HG02870 (cell line): ENCODE data around the gene RHOA.
"Not testable (repeated sequence)": the region's sequence is repeated elsewhere in the genome, so short reads cannot be mapped to it uniquely, and the experiment has no call there.

Source experiments
- ATAC-seq: cut with Tn5 transposase; IDR thresholded peaks from one replicate; pipeline ENCODE4 v1.9.1; 2021; ENCODE audit warnings: mild to moderate bottlenecking, moderate library complexity; ENCODE audit not compliant: unreplicated experiment

The RHOA gene

DNA sequence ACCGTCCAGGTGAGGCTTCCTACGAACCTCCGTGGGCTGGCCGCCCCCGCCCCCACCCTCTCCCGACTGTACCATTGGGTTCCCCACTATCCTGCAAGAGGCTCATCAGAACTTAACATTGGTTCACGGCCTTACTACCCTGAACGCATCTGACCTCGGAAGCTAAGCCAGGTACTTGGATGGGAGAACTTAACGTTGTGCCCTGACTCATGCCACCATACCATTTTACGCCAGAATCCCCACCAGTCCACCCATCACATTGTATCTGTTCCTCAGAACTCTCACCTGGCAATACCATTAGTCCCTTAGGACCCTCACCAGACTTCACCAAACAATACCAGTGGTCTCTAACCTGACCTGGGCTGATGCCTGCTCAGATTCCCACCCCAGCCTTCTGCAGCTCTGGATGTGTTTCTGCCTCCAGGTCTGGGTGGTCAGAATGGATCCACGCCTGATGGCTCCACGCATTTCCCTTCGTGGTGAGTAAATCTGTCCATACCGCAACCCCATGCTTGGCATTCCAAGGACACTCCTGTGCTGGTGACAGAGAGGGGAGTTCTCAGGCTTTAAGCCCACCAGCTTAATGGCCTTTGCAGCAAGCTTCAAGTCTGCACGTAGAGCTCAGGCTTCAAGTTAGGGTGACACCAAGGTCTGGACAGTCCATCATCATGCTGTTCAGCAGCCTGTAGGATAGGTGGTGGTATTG lies 1.0 kb upstream of the RHOA start:
- ATAC-seq: no peak

DNA sequence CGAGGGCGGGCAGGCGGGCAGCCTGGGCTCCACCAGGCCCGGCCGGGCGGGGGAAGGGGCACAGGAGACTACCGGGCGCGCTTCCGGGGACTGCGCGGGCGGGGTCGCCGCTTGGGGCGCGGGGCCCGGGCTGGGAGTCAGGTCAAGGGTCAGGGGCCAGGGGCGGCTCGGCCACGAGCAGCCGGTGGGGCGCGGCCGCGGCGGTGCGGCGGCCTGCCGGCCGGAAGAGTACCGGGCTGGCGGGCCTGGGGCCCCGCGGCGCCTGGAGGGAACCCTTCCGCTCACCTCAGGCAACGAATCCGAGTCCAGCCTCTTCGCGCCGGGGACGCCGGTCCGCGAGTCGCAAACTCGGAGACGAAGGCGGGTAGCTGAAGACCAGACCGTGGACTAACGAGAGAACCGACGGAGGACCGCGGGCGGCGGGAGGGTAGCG lies 225 bp downstream of the RHOA start:
- ATAC-seq: peak; percentile 14

DNA sequence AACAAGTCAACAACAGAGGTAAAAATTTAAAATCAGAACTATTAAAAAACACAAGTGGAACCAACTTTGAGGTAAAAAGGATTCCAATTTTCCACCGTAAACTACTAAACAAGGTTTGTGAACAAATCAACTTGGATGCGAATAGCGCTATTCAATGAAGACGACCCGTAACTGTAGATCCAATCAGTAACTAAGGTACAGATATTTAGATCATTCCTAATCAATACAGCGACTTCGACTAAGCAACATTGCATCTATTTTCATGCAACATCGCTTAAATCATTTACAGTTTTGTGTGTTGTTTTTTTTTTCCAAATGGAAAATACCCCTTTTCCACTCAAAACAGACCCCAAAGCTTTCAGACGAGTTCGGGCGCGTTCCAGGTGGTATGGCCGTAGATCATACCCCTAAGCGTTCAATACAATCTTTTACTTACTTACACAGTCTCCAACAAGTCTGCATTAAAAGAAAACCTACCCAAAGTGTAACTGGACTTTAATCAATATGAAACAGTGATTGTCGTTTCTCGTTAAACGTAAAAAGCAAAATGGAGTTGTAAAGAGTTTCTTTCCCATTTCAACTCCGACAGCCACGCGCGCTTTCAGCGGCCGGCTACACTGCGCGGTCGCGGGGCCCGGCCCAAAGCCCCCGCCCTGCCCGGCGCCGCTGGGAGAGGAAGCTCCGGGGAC lies 786 bp downstream of the RHOA start:
- no peak for ATAC-seq

DNA sequence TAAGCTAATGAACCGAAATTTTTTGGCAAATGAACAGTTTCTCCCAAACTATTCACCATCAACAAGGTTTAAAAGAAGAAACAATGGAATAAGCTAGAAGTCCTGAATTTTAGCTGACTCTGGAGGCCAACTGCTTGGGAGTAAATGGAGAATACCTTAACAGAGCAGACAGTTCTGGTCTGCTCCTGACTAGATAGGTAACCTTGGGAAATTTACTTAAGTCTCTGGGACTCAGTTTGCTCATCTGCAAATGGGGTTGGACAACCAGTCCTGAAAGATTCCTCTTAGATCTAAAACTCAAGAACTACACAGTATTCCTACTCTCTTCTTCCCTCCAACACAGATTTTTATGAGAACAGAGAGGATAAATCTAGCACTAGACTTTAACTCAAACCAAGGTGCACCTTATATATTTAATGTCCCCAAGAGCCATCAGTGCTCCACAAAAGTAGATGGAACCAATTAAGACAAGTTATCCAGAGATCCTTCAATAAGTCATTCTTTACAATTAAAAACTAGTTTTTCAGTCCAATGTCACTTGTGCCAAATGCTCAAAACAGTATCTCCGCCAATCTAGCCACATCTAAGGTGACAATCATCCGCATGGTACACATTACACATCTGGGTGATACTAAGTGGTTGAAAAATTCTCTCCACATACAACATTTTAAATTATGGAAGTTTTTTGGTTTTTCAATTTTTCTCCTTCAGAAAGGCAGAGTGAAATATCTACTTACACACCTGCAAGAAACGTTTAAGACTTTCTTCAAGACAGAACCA lies 1.5 kb downstream of the RHOA start:
- no peak for ATAC-seq

DNA sequence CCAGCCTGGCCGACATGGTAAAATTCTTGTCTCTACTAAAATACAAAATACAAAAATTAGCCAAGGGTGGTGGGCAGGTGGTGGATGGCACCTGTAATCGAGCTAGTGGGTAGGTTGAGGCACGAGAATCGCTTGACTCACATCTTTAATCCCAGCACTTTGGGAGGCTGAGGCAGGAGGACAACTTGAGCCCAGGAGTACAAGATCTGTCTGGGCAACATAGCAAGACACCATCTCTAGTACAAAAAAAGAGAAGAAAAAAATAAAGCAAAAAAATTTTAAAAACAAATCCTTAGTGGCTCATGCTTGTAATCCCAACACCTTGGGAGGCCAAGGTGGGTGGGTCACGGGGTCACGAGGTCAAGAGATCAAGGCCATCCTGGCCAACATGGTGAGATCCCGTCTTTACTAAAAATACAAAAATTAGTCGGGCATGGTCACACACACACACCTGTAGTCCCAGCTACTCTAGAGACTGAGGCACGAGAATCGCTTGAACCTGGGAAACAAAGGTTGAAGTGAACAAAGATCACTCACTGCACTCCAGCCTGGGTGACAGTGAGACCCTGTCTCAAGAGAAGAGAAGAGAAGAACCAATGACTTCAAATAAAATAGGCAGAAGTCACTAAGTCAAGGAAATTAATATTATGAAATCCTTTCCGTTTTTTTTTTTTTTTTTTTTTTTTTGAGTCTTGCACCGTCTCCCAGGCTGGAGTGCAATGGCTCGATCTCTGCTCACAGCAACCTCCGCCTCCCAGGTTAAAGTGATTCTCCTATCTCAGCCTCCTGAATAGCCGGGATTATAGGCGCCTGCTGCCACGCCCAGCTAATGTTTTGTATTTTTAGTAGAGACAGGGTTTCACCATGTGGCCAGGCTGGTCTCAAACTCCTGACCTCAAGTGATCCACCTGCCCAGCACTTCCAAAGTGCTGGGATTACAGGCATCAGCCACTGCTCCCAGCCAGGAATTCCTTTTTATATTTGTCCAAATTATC lies 4.9 kb downstream of the RHOA start:
- no peak for ATAC-seq

DNA sequence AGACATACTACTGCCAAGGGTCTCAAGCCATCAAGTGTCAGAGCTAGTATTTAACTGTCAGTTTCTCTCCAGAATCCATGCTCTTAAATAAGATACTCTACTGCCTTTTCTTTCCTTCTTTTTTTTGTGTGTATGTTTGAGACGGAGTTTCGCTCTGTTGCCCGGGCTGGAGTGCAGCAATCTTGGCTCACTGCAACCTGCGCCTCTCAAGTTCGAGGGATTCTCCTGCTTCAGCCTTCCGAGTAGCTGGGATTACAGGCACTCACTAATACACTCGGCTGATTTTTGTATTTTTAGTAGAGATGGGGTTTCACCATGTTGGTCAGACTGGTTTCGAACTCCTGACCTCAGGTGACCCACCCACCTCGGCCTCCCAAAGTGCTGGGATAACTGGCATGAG lies 6.2 kb downstream of the RHOA start:
- ATAC-seq: not testable (repeated sequence)

DNA sequence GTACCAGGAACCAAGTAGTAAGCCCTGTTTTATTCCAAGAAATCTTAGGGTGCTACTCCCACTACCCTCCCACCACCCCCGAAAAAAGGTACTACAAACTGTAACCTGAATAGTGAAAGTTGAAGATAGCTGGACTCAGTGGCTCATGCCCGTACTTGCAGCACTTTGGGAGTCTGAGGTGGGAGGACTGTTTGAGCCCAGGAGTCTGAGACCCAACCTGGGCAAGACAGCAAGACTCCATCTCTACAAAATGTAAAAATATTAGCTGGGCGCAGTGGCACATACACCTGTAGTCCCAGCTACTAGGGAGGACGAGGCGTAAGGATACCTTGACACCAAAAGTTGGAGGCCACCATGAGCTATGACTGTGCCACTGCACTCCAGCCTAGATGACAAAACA lies 7.9 kb downstream of the RHOA start:
- ATAC-seq: no peak

DNA sequence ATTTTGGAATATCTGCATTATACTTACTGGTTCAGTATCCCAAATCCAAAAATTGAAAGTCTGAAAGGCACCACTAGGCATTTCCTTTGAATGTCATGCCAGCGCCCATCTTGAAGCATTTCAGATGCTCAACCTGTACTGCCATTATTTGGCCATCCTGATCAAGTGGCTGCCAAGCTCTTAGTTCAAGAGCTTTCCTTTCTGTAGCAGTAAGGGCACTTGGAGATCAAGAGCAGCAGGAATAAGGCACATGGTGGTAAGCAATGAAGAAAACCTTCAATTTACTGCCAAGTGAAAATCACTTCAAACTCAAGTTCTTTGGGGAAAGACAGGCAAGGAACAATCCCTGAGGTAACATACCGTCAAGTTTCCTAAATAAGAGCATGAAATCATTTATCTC lies 10.0 kb downstream of the RHOA start:
- no peak for ATAC-seq

DNA sequence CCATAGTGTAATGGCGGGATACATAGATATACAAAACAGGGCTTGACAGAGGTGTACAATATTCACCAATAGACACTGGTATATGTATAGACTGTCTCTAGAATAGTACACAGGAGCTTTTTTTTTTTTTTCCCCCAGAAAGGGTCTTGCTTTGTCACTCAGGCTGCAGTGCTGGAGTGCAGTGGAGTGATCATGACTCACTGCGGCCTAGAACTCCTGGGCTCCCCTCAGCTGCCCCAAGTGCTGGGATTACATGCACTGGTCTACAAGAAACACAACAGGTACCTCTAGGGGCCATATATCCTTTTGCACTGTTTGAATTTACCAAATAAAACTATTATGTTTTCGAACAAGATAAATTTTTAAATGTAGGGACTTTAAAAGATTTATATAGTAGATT lies 12.3 kb downstream of the RHOA start:
- ATAC-seq: no peak

DNA sequence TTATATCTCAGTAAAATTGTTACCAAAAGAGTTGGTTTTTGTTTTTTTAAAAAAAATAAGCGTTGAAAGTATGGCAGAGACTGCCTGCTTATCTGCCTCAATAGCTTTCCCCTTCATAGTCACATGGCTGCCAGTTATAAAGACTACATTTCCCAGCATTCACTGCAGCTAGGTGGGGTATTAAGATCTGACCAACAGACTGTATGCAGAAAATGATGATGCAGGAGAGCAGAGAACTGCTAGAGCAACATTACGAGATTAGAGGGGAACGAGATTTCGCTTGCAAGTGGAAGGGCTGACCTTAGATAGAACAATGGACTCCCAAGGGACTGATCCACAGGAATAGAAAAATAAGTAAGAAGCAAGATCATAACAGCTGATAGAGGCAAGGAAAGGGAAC lies 14.3 kb downstream of the RHOA start:
- ATAC-seq: no peak

DNA sequence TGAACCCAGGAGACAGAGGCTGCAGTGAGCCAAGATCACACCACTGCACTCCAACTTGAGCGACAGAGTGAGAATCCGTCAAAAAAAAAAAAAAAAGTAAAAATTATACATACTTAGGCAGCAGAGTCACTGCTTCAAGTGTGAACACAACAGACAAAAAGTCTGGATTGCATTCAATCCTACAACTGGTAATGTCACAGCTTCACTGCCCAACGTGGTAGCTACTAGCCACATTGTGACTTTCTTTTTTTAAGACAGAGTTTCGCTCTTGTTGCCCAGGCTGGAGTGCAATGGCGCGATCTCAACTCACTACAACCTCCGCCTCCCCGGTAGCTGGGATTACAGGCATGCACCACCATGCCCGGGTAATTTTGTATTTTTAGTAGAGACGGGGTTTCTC lies 20.5 kb downstream of the RHOA start:
- ATAC-seq: not testable (repeated sequence)

DNA sequence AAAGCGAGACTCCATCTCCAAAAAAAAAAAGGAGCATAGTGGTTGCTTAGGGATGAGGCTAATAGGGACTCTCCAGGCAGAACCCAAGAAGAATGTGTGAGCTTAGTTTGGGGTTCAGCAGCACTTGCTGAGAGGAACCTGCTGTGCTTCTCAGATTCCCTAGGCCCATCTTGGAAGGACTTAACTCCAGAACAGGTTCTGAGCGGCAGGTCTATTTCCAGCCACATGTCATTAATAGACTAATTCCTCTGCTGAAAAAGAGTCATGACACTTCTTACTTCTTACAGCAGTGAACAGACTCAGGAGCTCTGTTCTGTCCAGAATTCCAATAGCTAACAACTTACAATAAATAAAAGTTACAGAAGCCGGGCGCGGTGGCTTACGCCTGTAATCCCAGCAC lies 22.5 kb downstream of the RHOA start:
- no peak for ATAC-seq

DNA sequence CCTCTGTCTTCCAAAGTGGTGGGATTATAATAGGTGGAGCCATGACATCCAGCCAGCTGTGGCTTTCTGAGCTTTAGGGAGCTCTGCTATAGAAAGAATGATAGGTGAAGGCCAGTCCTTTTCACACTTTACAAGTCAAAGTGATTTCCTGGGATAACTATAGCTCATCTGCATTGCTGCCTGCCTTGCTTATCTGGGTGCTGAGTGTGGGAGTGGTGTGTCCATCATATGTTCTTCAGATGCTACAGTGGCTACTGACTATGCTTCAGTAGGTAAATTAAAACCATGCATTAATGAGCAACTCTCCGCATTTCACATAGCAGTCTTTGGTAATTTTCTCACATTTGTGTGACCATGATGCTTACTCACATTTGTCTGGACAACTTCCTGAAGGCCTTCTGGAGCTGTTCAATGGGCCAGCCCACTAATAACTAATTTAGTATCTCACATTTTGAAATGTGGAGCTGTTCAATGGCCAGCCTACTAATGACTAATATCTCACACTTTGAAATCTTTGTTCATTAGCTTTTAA lies 23.4 kb downstream of the RHOA start:
- no peak for ATAC-seq

DNA sequence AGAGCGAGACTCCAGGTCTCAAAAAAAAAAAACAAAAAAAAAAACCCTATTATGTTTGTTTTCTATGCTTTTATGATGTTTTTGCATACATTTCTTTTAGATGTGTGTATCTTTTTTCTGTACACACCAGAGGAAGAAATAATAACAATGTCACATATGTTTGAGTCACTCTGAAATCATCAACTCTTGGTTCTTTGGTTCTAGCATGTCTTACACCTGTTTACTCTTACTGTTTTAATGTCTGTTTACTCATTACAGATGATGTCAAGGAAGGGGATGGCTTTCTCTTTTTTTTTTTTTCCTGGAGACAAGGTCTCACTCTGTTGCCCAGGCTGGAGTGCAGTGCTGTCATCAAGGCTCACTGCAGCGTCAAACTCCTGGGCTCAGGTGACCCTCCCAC lies 24.1 kb downstream of the RHOA start:
- no peak for ATAC-seq

DNA sequence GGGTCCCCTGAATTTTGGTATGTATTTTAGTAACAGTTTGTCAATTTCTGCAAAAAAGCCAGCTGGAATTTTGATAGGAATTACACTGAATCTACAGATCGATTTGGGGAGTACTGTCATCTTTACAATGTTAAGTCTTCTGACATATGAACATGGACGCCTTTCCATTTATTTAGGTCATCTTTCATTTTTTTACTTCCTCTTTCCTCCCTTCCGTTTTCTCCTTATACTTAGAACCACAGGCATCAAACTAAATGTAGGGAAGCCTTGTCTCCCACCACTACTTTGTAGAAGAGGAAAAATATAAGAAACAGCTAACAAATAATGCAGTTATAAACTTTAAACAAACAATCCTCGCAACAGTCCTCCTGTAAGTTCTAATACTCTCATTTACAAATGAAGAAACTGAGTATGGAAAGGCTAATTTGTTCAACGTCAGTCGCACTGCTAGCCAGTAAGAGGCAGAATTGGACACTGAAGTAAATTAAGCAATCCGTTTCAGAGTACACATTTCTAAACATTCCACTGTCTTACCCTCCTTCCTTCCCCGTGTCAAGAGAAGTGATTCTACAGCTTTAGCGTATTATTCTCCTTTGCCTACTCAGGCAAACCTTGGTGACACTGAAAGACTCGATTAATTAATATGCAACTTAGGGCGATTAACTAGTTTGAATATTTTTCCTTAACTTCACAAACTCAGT lies 25.6 kb downstream of the RHOA start:
- no peak for ATAC-seq

DNA sequence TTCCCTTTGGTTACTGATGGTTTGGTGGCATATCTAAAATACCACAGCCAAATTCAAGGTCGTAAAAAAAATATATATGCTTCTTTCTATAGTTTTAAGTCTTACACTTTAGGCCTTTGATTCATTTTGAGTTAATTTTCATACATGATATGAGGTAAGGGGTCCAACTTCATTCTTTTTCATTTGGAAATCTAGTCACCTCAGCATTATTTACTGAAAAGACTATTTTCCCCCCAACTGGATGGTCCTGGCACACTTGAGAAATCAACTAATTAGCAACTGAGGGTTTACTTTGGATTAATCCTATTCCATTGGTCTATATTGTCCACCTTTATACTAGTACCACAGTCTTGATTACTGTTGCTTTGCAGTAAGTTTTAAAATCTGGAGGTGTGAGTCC lies 26.2 kb downstream of the RHOA start:
- no peak for ATAC-seq

DNA sequence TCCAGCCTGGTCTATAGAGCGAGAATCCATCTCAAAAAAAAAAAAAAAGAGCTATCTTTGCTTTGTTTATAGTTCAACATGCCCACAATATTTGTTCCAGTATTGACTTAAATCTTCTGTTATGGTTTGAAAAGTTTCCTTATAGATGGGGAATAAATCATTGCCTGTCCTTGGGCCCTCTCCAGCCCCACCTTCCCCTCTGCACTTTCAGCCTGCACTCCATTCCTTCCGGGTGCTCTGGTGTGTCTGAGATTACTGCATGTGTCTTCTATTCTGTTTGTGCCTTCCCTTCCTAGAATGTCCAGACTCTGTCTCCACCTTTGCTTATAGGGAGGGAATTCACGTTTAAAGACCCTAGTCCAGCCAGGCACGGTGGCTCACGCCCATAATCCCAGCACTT lies 28.4 kb downstream of the RHOA start:
- no peak for ATAC-seq

DNA sequence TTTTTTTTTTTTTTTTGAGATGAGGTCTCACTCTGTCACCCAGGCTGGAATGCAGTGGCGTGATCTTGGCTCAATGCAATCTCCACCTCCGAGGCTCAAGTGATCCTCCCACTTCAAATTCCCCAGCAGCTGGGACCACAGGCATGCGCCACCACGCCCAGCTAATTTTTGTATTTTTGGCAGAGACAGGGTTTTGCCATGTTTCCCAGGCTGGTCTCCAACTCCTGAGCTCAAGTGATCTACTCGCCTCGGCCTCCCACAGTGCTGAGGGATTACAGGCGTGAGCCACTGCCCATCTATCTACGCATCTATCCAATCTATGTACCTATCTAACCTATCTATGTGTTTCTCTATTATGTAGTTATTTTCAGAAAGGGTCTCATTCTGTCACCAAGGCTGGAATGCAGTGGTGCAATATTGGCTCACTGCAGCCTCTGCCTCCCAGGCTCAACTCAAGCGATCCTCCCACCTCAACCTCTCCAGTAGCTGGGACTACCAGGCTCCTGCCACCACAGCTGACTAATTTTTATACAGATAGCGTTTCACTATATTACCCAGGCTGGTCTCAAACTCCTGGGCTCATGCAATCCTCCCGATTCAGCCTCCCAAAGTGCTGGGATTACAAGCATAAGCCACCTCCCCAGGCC lies 33.4 kb downstream of the RHOA start:
- no peak for ATAC-seq

DNA sequence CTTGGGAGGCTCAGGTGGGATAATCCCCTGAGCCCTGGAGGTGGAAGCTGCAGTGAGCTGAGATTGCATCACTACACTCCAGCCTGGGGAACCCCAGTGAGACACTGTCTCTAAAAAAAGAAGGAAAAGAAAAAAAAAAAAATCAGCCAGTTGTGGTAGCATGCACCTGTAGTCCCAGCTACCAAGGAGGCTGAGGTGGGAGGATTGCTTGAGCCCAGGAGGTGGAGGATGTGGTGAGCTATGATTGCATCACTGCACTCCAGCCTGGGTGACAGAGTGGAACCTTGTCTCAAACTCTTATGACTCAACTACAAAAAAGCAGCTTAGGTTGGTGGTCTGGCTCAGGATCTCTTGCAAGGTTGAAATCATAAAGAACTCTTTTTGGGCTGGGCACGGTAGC lies 34.3 kb downstream of the RHOA start:
- no peak for ATAC-seq
